ENCODE data around the gene CNOT3.

- no peak for TF ChIP-seq ZNF214 (tag by site-specific recombination; IDR thresholded peaks at IDR 0.05; ENCODE audit: borderline replicate concordance)
- TF ChIP-seq KLF7 (tag by site-specific recombination; IDR thresholded peaks at IDR 0.05; ENCODE audit: borderline replicate concordance): no peak
- no peak for TF ChIP-seq ZNF324 (tag by site-specific recombination; IDR thresholded peaks at IDR 0.05)
- no peak for TF ChIP-seq ZBTB21 (tag by site-specific recombination; IDR thresholded peaks at IDR 0.05)
- TF ChIP-seq ZNF398 (tag by site-specific recombination; IDR thresholded peaks at IDR 0.05): no peak
- TF ChIP-seq ZNF544 (tag by site-specific recombination; IDR thresholded peaks at IDR 0.05): no peak
- no peak for TF ChIP-seq ZNF335 (tag by site-specific recombination; conservative IDR thresholded peaks at IDR 0.05)
- TF ChIP-seq ZNF555 (tag by site-specific recombination; conservative IDR thresholded peaks at IDR 0.05): no peak
- TF ChIP-seq ZNF704 (tag by site-specific recombination; IDR thresholded peaks at IDR 0.05): no peak
Measured at GRCh38 chr19:54152878-54153524, 15.4 kb downstream of the CNOT3 start.
